ENCODE measurements around the gene ATP5MK.

Gene ATP5MK

GRCh38 chr10:103396067-103396788, at the start of gene ATP5MK, which contains the start of gene PDCD11 (continued):
- TF ChIP-seq WT1 (tag by site-specific recombination; IDR thresholded peaks at IDR 0.05) = peak; percentile 55; the same call in 1 of the 2 replicates
- no peak for TF ChIP-seq ZNF155 (tag by site-specific recombination; IDR thresholded peaks at IDR 0.05)
- TF ChIP-seq ZNF175 (tag by site-specific recombination; IDR thresholded peaks at IDR 0.05) = no peak
- peak; percentile 62 for TF ChIP-seq ZBTB8A (tag by site-specific recombination; IDR thresholded peaks at IDR 0.05)
- TF ChIP-seq ZFP3 (tag by site-specific recombination; IDR thresholded peaks at IDR 0.05; ENCODE audit: low read depth) = no peak
- TF ChIP-seq ZNF148 (tag by site-specific recombination; IDR thresholded peaks at IDR 0.05; ENCODE audit: borderline replicate concordance) = no peak
- no peak for TF ChIP-seq SCRT2 (tag by site-specific recombination; IDR thresholded peaks at IDR 0.05)
- TF ChIP-seq KLF7 (tag by site-specific recombination; IDR thresholded peaks at IDR 0.05; ENCODE audit: borderline replicate concordance) = no peak
- no peak for TF ChIP-seq ZNF366 (tag by site-specific recombination; conservative IDR thresholded peaks at IDR 0.05)
- TF ChIP-seq RBAK (tag by site-specific recombination; IDR thresholded peaks at IDR 0.05) = no peak
- no peak for TF ChIP-seq ZNF37A (tag by site-specific recombination; IDR thresholded peaks at IDR 0.05)
- TF ChIP-seq ZNF146 (tag by site-specific recombination; IDR thresholded peaks at IDR 0.05) = no peak
- no peak for TF ChIP-seq ZNF239 (tag by site-specific recombination; IDR thresholded peaks at IDR 0.05)
- TF ChIP-seq SETDB1 (IDR thresholded peaks at IDR 0.05; ENCODE audit: insufficient read length, low read length) = no peak
- TF ChIP-seq, protein P1, sequence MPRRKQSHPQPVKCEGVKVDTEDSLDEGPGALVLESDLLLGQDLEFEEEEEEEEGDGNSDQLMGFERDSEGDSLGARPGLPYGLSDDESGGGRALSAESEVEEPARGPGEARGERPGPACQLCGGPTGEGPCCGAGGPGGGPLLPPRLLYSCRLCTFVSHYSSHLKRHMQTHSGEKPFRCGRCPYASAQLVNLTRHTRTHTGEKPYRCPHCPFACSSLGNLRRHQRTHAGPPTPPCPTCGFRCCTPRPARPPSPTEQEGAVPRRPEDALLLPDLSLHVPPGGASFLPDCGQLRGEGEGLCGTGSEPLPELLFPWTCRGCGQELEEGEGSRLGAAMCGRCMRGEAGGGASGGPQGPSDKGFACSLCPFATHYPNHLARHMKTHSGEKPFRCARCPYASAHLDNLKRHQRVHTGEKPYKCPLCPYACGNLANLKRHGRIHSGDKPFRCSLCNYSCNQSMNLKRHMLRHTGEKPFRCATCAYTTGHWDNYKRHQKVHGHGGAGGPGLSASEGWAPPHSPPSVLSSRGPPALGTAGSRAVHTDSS (tag by site-specific recombination; IDR thresholded peaks at IDR 0.05) = no peak
- TF ChIP-seq, protein P2, sequence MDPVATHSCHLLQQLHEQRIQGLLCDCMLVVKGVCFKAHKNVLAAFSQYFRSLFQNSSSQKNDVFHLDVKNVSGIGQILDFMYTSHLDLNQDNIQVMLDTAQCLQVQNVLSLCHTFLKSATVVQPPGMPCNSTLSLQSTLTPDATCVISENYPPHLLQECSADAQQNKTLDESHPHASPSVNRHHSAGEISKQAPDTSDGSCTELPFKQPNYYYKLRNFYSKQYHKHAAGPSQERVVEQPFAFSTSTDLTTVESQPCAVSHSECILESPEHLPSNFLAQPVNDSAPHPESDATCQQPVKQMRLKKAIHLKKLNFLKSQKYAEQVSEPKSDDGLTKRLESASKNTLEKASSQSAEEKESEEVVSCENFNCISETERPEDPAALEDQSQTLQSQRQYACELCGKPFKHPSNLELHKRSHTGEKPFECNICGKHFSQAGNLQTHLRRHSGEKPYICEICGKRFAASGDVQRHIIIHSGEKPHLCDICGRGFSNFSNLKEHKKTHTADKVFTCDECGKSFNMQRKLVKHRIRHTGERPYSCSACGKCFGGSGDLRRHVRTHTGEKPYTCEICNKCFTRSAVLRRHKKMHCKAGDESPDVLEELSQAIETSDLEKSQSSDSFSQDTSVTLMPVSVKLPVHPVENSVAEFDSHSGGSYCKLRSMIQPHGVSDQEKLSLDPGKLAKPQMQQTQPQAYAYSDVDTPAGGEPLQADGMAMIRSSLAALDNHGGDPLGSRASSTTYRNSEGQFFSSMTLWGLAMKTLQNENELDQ (tag by site-specific recombination; IDR thresholded peaks at IDR 0.05; ENCODE audit: low read depth) = no peak
- peak; percentile 42; the same call in 1 of the 2 replicates for TF ChIP-seq ZEB2 (tag by site-specific recombination; IDR thresholded peaks at IDR 0.05)
- peak; percentile 43; the same call in 1 of the 2 replicates for TF ChIP-seq GLIS1 (tag by site-specific recombination; IDR thresholded peaks at IDR 0.05)
- no peak for TF ChIP-seq ZNF112 (tag by site-specific recombination; IDR thresholded peaks at IDR 0.05)
- no peak for TF ChIP-seq ZNF449 (tag by site-specific recombination; IDR thresholded peaks at IDR 0.05)
- no peak for TF ChIP-seq ZNF426 (tag by site-specific recombination; IDR thresholded peaks at IDR 0.05)
- no peak for TF ChIP-seq ZNF558 (tag by site-specific recombination; IDR thresholded peaks at IDR 0.05)
- TF ChIP-seq IKZF3 (tag by site-specific recombination; IDR thresholded peaks at IDR 0.05) = no peak
- no peak for TF ChIP-seq ZNF791 (tag by site-specific recombination; IDR thresholded peaks at IDR 0.05)
- TF ChIP-seq ZFP69B (tag by site-specific recombination; IDR thresholded peaks at IDR 0.05) = 0 out of 2 replicates have a peak, but pooled peaks have one; percentile 14
- TF ChIP-seq ZNF138 (tag by site-specific recombination; IDR thresholded peaks at IDR 0.05; ENCODE audit: borderline replicate concordance) = no peak
- TF ChIP-seq ZNF416 (tag by site-specific recombination; IDR thresholded peaks at IDR 0.05) = no peak
- TF ChIP-seq ZSCAN16 (tag by site-specific recombination; IDR thresholded peaks at IDR 0.05) = no peak
- TF ChIP-seq, protein P3, sequence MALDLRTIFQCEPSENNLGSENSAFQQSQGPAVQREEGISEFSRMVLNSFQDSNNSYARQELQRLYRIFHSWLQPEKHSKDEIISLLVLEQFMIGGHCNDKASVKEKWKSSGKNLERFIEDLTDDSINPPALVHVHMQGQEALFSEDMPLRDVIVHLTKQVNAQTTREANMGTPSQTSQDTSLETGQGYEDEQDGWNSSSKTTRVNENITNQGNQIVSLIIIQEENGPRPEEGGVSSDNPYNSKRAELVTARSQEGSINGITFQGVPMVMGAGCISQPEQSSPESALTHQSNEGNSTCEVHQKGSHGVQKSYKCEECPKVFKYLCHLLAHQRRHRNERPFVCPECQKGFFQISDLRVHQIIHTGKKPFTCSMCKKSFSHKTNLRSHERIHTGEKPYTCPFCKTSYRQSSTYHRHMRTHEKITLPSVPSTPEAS (tag by site-specific recombination; IDR thresholded peaks at IDR 0.05) = no peak
- no peak for TF ChIP-seq ZNF792 (tag by site-specific recombination; IDR thresholded peaks at IDR 0.05)
- peak; percentile 21; the same call in 1 of the 2 replicates for TF ChIP-seq ZIC2 (tag by site-specific recombination; IDR thresholded peaks at IDR 0.05)

All from HEK293 (cell line).